Measurements from ENCODE around the gene SMARCA2. TPM values are rescaled to one million over a fixed set of nuclear protein-coding genes. Genes with fewer than 3 reads are reported as not detected.

Gene SMARCA2
- total RNA-seq, 1 experiment from 2014 or later: 26.7 TPM

GRCh38 chr9:2170722-2171121 lies 155.6 kb downstream of the SMARCA2 start:
- no peak for DNase-seq (ENCODE audit: low spot score)

- no peak for DNase-seq (ENCODE audit: low spot score)
Observed at GRCh38 chr9:2173170-2173569, 158.0 kb downstream of the SMARCA2 start.

GRCh38 chr9:2173861-2174260 lies 158.7 kb downstream of the SMARCA2 start:
- no peak for DNase-seq (ENCODE audit: low spot score)

GRCh38 chr9:2174306-2174705 lies 159.2 kb downstream of the SMARCA2 start:
- no peak for DNase-seq (ENCODE audit: low spot score)

- DNase-seq (ENCODE audit: low spot score): no peak
Observed at GRCh38 chr9:2174911-2175310, 159.8 kb downstream of the SMARCA2 start.

GRCh38 chr9:2177121-2177520 lies 162.0 kb downstream of the SMARCA2 start:
- DNase-seq (ENCODE audit: low spot score): no peak

GRCh38 chr9:2178034-2178734 lies 163.0 kb downstream of the SMARCA2 start:
- DNase-seq (ENCODE audit: low spot score): no peak

- no peak for DNase-seq (ENCODE audit: low spot score)
Observed at GRCh38 chr9:2179567-2179966, 164.4 kb downstream of the SMARCA2 start.

GRCh38 chr9:2180154-2180553 lies 165.0 kb downstream of the SMARCA2 start:
- DNase-seq (ENCODE audit: low spot score): no peak

- DNase-seq (ENCODE audit: low spot score): no peak
Observed at GRCh38 chr9:2180704-2181103, 165.6 kb downstream of the SMARCA2 start.

- peak; percentile 7 for DNase-seq (ENCODE audit: low spot score)
Observed at GRCh38 chr9:2181792-2182191, 166.6 kb downstream of the SMARCA2 start.

GRCh38 chr9:2190939-2191608 lies 175.9 kb downstream of the SMARCA2 start:
- DNase-seq (ENCODE audit: low spot score): no peak

- DNase-seq (ENCODE audit: low spot score): no peak
Observed at GRCh38 chr9:2191609-2191972, 176.4 kb downstream of the SMARCA2 start.

GRCh38 chr9:2192356-2192979 lies 177.3 kb downstream of the SMARCA2 start:
- no peak for DNase-seq (ENCODE audit: low spot score)

- no peak for DNase-seq (ENCODE audit: low spot score)
Observed at GRCh38 chr9:2193552-2193951, 178.4 kb downstream of the SMARCA2 start.

GRCh38 chr9:2195211-2195610 lies 180.1 kb downstream of the SMARCA2 start:
- DNase-seq (ENCODE audit: low spot score): no peak

GRCh38 chr9:2196757-2197156 lies 181.6 kb downstream of the SMARCA2 start:
- no peak for DNase-seq (ENCODE audit: low spot score)

GRCh38 chr9:2198956-2199635 lies 183.9 kb downstream of the SMARCA2 start:
- DNase-seq (ENCODE audit: low spot score): no peak

- no peak for DNase-seq (ENCODE audit: low spot score)
Observed at GRCh38 chr9:2199999-2200796, 185.1 kb downstream of the SMARCA2 start.

- DNase-seq (ENCODE audit: low spot score): no peak
Observed at GRCh38 chr9:2208465-2208864, 193.3 kb downstream of the SMARCA2 start.

GRCh38 chr9:2208991-2209390 lies 193.8 kb downstream of the SMARCA2 start:
- DNase-seq (ENCODE audit: low spot score): no peak

- DNase-seq (ENCODE audit: low spot score): no peak
Observed at GRCh38 chr9:2209400-2209799, 194.3 kb downstream of the SMARCA2 start.
